Measurements from ENCODE around the gene AGPAT3. TPM values are rescaled to one million over a fixed set of nuclear protein-coding genes. Genes with fewer than 3 reads are reported as not detected.

The AGPAT3 gene
- total RNA-seq, 1 donor from 2014 or later = 45.4 TPM

- DNase-seq (ENCODE audit: low spot score) = no peak
- H3K9me3 Mint-ChIP-seq (ENCODE audit: low read depth) = no peaks in the 10 kb centered on the region
- H3K27me3 Mint-ChIP-seq (ENCODE audit: low read depth) = no peaks in the 10 kb centered on the region
- H3K4me3 Mint-ChIP-seq (ENCODE audit: unreplicated experiment) = no peak overlapping the region
- peaks cover 5% of the 10 kb centered on the region for H3K36me3 Mint-ChIP-seq (ENCODE audit: low read depth)
- TF ChIP-seq, protein P1, sequence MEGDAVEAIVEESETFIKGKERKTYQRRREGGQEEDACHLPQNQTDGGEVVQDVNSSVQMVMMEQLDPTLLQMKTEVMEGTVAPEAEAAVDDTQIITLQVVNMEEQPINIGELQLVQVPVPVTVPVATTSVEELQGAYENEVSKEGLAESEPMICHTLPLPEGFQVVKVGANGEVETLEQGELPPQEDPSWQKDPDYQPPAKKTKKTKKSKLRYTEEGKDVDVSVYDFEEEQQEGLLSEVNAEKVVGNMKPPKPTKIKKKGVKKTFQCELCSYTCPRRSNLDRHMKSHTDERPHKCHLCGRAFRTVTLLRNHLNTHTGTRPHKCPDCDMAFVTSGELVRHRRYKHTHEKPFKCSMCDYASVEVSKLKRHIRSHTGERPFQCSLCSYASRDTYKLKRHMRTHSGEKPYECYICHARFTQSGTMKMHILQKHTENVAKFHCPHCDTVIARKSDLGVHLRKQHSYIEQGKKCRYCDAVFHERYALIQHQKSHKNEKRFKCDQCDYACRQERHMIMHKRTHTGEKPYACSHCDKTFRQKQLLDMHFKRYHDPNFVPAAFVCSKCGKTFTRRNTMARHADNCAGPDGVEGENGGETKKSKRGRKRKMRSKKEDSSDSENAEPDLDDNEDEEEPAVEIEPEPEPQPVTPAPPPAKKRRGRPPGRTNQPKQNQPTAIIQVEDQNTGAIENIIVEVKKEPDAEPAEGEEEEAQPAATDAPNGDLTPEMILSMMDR (IDR thresholded peaks at IDR 0.05) = no peak
- peaks cover 24% of the 10 kb centered on the region for H3K4me1 Mint-ChIP-seq (ENCODE audit: low read depth)
- H3K27ac Mint-ChIP-seq (ENCODE audit: unreplicated experiment) = no peak overlapping the region
Measured at GRCh38 chr21:43881935-43882334, 16.9 kb downstream of the AGPAT3 start.

GRCh38 chr21:43882952-43883545 is 18.0 kb downstream of the AGPAT3 start:
- Mint-ChIP-seq H3K36me3 (ENCODE audit: low read depth) (peaks cover 4% of the 10 kb centered on the region), H3K4me1 (ENCODE audit: low read depth) (peaks cover 24% of the 10 kb centered on the region), H3K9me3 (ENCODE audit: low read depth) (no peaks in the 10 kb centered on the region), H3K27ac (ENCODE audit: unreplicated experiment) (no peak overlapping the region), H3K4me3 (ENCODE audit: unreplicated experiment) (no peak overlapping the region), H3K27me3 (ENCODE audit: low read depth) (no peaks in the 10 kb centered on the region)
- DNase-seq (ENCODE audit: low spot score) = no peak
- TF ChIP-seq, protein P1 (IDR thresholded peaks at IDR 0.05) = no peak

- H3K27me3 Mint-ChIP-seq (ENCODE audit: low read depth) = no peaks in the 10 kb centered on the region
- no peak for DNase-seq (ENCODE audit: low spot score)
- no peaks in the 10 kb centered on the region for H3K9me3 Mint-ChIP-seq (ENCODE audit: low read depth)
- no peak overlapping the region for H3K4me3 Mint-ChIP-seq (ENCODE audit: unreplicated experiment)
- no peak overlapping the region for H3K27ac Mint-ChIP-seq (ENCODE audit: unreplicated experiment)
- TF ChIP-seq, protein P1 (IDR thresholded peaks at IDR 0.05) = no peak
- peaks cover 24% of the 10 kb centered on the region for H3K4me1 Mint-ChIP-seq (ENCODE audit: low read depth)
- H3K36me3 Mint-ChIP-seq (ENCODE audit: low read depth) = no peaks in the 10 kb centered on the region
Measured at GRCh38 chr21:43884012-43884860, 19.2 kb downstream of the AGPAT3 start.

GRCh38 chr21:43884861-43885417 is 19.9 kb downstream of the AGPAT3 start:
- H3K27ac Mint-ChIP-seq (ENCODE audit: unreplicated experiment) = no peak overlapping the region
- peaks cover 18% of the 10 kb centered on the region for H3K4me1 Mint-ChIP-seq (ENCODE audit: low read depth)
- no peaks in the 10 kb centered on the region for H3K27me3 Mint-ChIP-seq (ENCODE audit: low read depth)
- no peak overlapping the region for H3K4me3 Mint-ChIP-seq (ENCODE audit: unreplicated experiment)
- TF ChIP-seq, protein P1 (IDR thresholded peaks at IDR 0.05) = no peak
- no peaks in the 10 kb centered on the region for H3K36me3 Mint-ChIP-seq (ENCODE audit: low read depth)
- H3K9me3 Mint-ChIP-seq (ENCODE audit: low read depth) = no peaks in the 10 kb centered on the region
- DNase-seq (ENCODE audit: low spot score) = no peak

- H3K9me3 Mint-ChIP-seq (ENCODE audit: low read depth) = no peaks in the 10 kb centered on the region
- no peaks in the 10 kb centered on the region for H3K36me3 Mint-ChIP-seq (ENCODE audit: low read depth)
- no peak overlapping the region for H3K4me3 Mint-ChIP-seq (ENCODE audit: unreplicated experiment)
- no peaks in the 10 kb centered on the region for H3K27me3 Mint-ChIP-seq (ENCODE audit: low read depth)
- TF ChIP-seq, protein P1 (IDR thresholded peaks at IDR 0.05) = no peak
- H3K4me1 Mint-ChIP-seq (ENCODE audit: low read depth) = peaks cover 10% of the 10 kb centered on the region
- no peak for DNase-seq (ENCODE audit: low spot score)
- no peak overlapping the region for H3K27ac Mint-ChIP-seq (ENCODE audit: unreplicated experiment)
Measured at GRCh38 chr21:43885721-43886120, 20.7 kb downstream of the AGPAT3 start.
